OCI-M2 (cell line): ENCODE data around the gene GALNT3.

Source experiments
- DNase-seq: peaks from one replicate; lab custom pipeline; 2025; ENCODE audit not compliant: unreplicated experiment; lab: John Stamatoyannopoulos, UW

Gene GALNT3

DNA sequence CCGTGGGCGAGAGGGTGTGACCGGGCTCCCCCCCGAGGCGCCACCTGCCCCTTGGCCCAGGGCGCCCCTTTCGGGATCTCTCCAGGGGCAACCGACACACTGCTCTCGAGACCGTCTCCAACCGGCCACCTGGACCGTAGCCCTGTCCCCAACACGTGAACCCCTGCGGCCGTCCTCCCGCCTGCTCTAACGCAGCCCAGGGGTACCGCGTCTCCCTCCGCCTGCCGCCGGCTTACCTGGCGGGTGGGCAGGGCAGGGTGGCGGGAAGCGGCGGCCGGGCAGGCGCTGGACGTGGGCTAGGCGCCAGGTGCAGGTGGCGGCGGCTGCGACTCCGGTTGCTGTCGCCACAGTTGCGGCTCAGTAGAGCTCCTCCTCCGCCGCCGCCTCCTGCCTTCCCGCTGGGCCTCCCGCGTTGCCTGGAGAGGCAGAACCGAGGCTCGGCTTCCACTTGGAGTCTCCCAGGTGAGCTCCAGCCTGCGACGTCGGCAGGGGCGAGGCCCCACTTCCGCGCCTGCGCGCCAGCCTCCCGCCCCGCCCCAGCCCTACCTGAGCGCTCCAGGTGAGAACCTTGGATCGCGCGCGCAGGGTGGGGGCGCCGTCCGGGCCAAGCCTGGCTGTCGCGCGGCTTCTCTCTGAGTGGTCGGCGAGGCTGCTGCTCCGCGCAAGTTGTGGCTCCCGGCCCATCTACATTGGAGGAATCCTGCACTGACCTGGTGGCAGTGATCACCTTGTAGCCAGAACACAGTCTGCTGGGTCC lies at the start of gene GALNT3:
GALNT3 (minus strand) TSS at position 469 of the 757 bp plus-strand sequence. CDS start 23,547 bp downstream, outside the sequence.
- DNase-seq: no peak

DNA sequence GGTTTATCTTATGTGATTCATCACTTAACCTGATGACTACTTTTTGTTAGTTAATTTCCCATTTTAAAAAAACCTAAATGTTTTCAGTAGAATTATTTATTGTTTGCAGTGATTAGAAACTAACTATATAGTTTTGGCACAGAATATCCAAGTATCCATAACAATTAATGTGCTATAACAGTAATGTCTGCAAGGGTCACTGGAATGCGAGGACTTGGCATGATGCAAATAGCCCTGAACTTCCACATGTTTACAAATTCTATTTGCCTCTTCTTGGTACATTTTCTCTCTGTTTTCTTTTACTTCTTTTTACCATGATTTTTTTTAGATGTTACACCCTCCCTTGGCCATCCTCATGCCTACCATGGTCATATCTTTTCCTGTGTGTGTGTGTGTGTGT lies 49.3 kb upstream of the GALNT3 start:
- DNase-seq: no peak

DNA sequence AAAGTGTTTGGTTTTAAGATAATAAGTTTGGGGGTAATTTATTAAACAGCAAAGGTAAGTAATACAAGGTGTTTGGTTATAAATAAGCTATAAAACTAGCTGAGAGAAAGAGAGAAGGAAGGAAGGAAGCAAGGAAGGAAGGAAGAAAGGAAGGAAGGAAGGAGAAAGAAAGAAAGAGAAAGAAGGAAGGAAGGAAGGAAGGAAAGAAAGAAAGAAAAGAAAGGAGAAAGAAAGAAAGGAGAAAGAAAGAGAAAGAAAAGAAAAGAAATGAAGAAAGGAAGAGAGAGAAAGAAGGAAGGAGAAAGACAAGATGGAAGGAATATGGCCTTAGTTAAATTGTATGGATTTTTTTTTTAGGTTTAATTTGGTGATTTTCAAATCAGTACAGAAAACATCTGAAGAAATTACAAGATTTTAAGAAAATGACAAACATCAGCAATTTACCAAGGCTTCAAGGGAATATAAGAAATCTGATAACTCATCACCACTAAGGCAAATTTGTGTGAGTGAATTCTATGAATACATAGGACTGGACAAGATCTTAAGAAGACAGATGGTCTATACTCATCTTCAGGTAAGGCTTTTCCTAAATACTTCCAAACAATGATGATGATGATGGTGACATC lies 46.4 kb upstream of the GALNT3 start:
- DNase-seq: no peak

- no peak for DNase-seq
Measured at GRCh38 chr2:165839610-165840009, 45.6 kb upstream of the GALNT3 start.

- DNase-seq: no peak
Measured at GRCh38 chr2:165837122-165837521, 43.1 kb upstream of the GALNT3 start.

DNA sequence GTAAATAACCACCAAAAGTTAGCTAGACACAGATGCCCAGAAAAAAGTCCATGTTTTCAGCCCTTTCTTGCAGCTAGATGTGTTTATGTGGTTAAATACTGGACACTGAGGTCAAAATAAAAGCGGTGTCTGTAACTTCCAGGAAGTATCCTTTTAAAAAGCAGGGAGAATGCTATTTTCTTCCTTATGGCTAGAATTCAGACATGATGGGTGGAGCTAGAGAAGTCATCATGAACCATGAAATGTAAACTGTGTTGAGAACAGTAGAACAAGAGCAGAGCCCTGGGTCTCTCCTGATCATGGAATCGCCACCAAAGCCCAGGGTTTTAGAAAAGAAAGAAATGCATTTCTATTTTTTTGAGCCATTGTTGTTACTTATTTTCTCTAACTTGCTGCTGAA lies 41.3 kb upstream of the GALNT3 start:
- DNase-seq: no peak

- DNase-seq: no peak
Measured at GRCh38 chr2:165833156-165833555, 39.1 kb upstream of the GALNT3 start.

DNA sequence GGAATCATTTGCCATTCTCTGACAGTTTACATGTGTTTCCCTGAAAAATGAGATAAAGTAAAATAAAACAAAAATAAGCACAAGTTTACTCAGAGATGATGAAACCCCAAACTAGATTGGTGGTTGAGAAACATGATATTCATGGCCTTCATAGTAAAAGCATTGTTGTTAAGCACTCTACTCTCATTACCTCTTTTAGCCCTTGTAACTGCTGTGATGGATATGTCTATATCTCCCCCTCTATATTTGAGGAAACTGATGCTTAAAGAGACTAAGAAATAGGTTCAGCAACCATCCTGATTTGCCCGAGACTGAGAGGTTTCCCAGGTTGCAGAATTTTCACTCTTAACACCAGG lies 33.9 kb upstream of the GALNT3 start:
- DNase-seq: no peak

DNA sequence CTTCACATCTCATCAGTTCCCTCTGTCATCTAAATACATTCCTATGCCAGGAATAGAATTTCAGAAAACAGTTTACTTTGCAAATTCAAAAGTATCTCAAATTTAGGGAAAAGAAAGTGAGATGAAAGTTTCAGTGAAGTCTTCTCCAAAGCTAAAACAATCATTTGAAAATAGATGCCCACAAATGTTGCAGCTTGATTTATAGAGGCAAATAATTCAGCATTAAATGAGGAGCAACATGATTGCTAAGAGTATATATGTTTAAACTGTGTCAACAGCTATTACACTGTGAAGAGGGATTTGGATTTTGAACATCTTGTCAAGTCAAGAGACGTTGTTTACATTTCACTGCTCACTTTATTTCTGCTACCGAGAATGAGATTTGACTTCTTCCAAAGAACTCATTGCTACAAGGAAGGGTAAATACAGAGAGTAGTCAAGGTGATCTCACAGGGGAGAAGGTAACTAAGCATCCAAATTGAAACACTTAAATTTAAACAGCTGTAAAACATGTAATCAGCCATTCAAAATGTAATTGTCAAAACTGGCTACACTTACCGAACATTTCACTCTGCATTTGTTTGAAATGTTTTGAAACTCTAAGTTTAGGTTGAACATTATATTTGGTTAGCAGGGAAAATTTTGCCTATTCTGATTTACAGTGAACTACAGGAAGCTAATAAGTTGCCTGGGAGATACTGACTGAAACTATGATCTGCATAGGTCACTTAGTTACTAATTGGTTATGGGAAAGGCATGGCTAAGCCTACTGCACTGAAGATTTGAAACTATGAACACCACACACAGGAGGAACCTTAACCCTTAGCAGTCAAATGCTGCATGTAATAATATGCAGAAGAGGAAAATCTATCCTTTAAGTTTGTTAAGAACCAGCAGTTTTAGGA lies 33.2 kb upstream of the GALNT3 start:
- DNase-seq: no peak

DNA sequence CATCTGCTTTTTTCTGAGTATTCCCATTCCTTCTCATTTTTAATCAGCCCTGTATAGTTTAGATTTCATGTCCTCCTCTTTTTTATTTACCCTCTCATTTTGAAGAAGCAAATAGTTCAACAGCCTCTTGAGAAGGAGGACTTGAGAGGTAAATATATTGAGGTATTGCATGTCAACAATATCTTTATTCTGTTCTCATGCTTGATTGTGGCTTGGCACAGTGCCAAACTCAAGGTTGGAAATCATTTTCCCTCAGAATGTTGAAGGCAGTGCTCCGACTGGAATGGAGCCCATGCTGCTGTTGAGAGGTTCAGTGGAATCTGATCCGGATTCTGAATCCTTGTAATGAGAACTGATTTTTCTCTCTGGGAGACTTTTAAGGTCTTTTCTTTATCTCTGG lies 31.0 kb upstream of the GALNT3 start:
- DNase-seq: no peak

DNA sequence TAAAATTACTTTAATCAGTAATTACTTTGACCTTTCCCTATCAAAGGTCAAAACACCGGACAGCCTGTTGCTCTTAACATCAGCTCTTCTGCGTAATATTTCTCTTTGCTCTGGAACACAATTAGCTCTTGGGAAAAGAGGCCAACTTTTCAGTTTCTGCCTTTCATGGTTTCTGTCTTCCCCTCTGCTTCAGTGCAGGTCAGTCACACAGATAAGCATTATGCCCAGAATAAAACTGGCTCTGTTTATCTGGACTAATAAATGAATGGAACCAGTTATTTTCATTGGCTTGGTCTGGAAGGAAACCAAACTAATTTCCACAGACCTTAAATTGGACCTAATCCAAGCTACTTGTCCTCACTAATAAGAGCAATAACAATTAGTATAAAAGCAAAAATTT lies 26.2 kb upstream of the GALNT3 start:
- DNase-seq: no peak

DNA sequence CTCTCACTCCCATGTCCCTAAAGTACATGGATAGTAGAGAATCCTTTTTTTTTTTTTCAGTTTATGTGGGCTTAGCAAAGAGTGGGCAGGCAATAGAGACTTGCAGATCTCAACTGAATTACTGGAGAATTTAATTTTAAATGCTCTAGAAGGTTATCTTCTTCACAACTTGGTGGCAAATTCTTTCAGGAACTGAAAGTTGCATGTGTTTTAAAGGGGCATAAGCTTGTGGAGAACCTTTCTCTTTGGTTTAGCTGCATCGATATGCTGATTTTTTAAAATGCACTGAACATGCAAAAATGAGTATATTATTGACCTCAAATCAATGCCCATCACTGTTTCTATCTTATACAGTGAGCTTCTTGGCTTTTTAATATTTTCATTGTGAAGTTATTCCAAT lies 24.9 kb upstream of the GALNT3 start:
- no peak for DNase-seq

DNA sequence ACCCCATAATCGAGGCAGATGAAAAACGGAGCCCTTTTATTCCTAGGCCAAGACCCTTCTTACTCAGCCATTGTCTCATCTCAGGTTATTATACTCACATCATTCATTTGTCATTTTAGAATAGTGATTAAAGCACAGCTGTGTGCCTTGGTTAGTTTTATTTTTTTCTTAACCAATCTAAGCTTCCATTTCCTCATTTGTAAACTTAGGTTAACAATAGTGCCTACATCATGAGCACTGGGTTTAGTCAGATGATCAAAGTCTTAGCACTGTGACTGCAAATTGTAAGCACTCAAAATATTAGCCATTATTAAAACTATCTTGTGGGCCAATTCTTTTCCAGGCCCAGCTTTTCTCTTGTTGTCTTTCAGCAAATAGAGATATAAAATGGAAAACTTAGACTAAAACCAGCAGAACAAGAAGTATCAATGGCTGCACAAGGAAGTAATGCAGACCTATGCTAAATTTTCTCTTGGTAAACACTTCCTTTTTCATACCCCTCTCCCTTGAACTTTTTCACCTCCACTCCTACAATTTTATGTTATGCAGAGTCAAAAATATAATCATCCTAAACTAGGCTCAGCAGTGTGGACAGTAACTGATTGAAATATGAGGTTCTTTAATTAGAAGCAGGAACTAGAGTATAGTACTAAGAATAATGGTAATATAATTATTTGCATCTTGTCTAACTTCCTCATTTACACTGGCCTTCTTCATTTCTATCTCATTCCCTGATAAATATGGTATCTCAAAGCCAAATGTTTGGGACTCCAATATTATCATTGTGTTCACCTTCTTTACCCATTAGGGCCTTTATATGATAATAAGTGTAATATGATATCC lies 21.5 kb upstream of the GALNT3 start:
- no peak for DNase-seq

- no peak for DNase-seq
Measured at GRCh38 chr2:165814473-165814872, 20.4 kb upstream of the GALNT3 start.

GRCh38 chr2:165811592-165812370 lies 17.7 kb upstream of the GALNT3 start:
- no peak for DNase-seq

- DNase-seq: no peak
Measured at GRCh38 chr2:165810418-165810817, 16.4 kb upstream of the GALNT3 start.

GRCh38 chr2:165804719-165805118 lies 10.7 kb upstream of the GALNT3 start:
- no peak for DNase-seq

DNA sequence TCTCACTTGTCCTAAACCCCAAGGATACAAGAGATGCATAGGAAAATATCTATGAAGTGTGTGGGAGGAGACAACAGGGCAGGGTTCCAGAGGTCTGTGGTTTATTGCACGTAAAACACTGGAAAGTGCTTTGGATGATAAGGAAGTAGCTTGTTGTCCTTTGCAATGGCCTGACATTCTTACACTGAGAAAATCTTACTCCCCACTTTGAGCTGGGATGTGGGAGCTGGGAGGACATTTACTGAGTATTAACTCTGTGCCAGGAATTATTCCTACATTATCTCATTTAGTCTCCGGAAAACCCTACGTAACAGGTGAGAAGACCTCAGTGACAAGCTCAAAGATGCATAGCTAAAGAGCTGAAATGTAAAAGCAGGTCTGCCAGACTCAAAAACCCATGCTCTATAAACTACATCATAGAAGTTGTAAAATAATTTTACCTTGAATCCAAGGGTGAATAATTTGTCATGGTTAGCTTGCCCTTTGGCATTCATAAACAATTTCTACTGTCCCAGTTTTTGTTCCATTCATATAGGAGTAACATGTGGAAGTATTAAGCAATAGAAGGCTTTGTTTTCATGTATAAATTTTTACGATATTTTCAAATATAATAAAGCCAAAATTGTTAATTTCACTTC lies 9.2 kb upstream of the GALNT3 start:
- no peak for DNase-seq

DNA sequence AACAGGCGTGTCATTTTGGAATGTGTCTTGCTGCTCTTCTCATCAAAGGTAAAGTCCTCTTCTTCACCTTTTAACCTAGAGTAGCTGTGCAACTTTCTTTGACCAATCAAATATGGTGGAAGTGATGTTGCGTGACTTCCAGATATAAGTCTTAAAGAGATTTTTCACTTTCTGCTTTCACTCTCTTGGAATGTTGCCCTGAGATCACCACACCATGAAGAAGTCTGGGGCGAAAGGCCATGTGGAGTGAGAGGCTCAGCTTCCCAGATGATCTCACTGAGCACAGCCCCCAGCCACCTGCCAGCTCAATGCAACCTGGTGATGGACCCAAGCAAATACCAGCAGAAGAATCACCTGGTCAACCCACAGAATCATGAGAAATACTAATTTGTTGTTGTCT lies 7.1 kb upstream of the GALNT3 start:
- DNase-seq: no peak
